IMR-90 (cell line): ENCODE data around the gene TMEM259. TPM values are rescaled to one million over a fixed set of nuclear protein-coding genes. Genes with fewer than 3 reads are reported as not detected.

Source experiments
- ATAC-seq: fragments of 200-7000 bp; cut with Tn5 transposase; 2 replicates; pipeline ENCODE4 v1.9.1; 2020; ENCODE audit warnings: low read depth, mild to moderate bottlenecking, moderate library complexity
- BruUV-seq: library from RNA; stranded (reverse); fragments of 400-500 nt; replicated peaks from 2 replicates; lab custom pipeline; 2021; lab: Mats Ljungman, UMichigan
- CTCF ChIA-PET: fragments of 300-600 bp; formaldehyde crosslinking; extraction: SDS; loops from one replicate; lab custom pipeline; 2021; ENCODE audit warnings: antibody characterized with exemption; lab: Yijun Ruan, JAX
- POLR2A ChIA-PET: fragments of 300-600 bp; sonication (Branson Sonifier 250); formaldehyde crosslinking; loops from one replicate; lab custom pipeline; 2022; ENCODE audit warnings: antibody characterized with exemption; ENCODE audit not compliant: unreplicated experiment; lab: Charles Lee
- DNase-seq: peaks from one replicate; pipeline ENCODE4 v3.0.0; 2013
- H2AFZ ChIP-seq: replicated peaks from 2 replicates; pipeline ENCODE3; 2013; ENCODE audit warnings: low read length, mild to moderate bottlenecking; ENCODE audit not compliant: poor library complexity
- H2AK5ac ChIP-seq: 2 replicates; pipeline ENCODE4 v1.6.1; 2013; ENCODE audit warnings: low read depth, low read length, inconsistent platforms
- H2AK9ac ChIP-seq: replicated peaks from 2 replicates; pipeline ENCODE3; 2013; ENCODE audit warnings: mild to moderate bottlenecking, low read depth, low read length, moderate library complexity; ENCODE audit not compliant: poor library complexity
- H2BK120ac ChIP-seq: 2 replicates; pipeline ENCODE4 v1.6.1; 2013; ENCODE audit warnings: low read depth, low read length, inconsistent platforms
- H2BK15ac ChIP-seq: 3 replicates; pipeline ENCODE4 v1.6.1; 2013; ENCODE audit warnings: low read depth, low read length, inconsistent platforms
- H2BK20ac ChIP-seq: 2 replicates; pipeline ENCODE4 v1.6.1; 2013; ENCODE audit warnings: low read depth, mild to moderate bottlenecking, inconsistent platforms, low read length, moderate library complexity
- H2BK5ac ChIP-seq: 2 replicates; pipeline ENCODE4 v1.6.1; 2013; ENCODE audit warnings: mild to moderate bottlenecking, low read depth, low read length, inconsistent platforms; ENCODE audit not compliant: poor library complexity, severe bottlenecking
- H3K14ac ChIP-seq: replicated peaks from 2 replicates; pipeline ENCODE4 v1.6.1; 2013; ENCODE audit warnings: low read depth, low read length, inconsistent platforms
- H3K18ac ChIP-seq: 2 replicates; pipeline ENCODE4 v1.6.1; 2013; ENCODE audit warnings: low read depth, low read length, control low read depth
- H3K23ac ChIP-seq: 2 replicates; pipeline ENCODE4 v1.6.1; 2013; ENCODE audit warnings: low read depth, low read length, inconsistent platforms
- H3K27ac ChIP-seq: 2 replicates; pipeline ENCODE4 v1.5.1; 2013; ENCODE audit warnings: mild to moderate bottlenecking, control low read depth, low read length; ENCODE audit not compliant: insufficient read depth
- H3K27me3 ChIP-seq: 2 replicates; pipeline ENCODE4 v1.6.1; 2013; ENCODE audit warnings: low read length; ENCODE audit not compliant: control insufficient read depth, insufficient read depth
- H3K36me3 ChIP-seq: 2 replicates; pipeline ENCODE4 v1.6.1; 2013; ENCODE audit warnings: low read length, mixed read lengths; ENCODE audit not compliant: control insufficient read depth, insufficient read depth
- H3K4ac ChIP-seq: 2 replicates; pipeline ENCODE4 v1.6.1; 2013; ENCODE audit warnings: low read depth, low read length, inconsistent platforms
- H3K4me1 ChIP-seq: 2 replicates; pipeline ENCODE4 v1.6.1; 2013; ENCODE audit warnings: low read length, mixed read lengths; ENCODE audit not compliant: control insufficient read depth, insufficient read depth
- H3K4me2 ChIP-seq: 2 replicates; pipeline ENCODE4 v1.6.1; 2013; ENCODE audit warnings: low read depth, mild to moderate bottlenecking, control low read depth, low read length, moderate library complexity
- H3K4me3 ChIP-seq: 2 replicates; pipeline ENCODE4 v1.5.1; 2013; ENCODE audit warnings: low read depth, mild to moderate bottlenecking, control low read depth, low read length, moderate library complexity; ENCODE audit not compliant: insufficient read depth
- H3K56ac ChIP-seq: 2 replicates; pipeline ENCODE4 v1.6.1; 2013; ENCODE audit warnings: low read length, inconsistent platforms; ENCODE audit not compliant: insufficient read depth; ENCODE audit errors: extremely low read depth
- H3K79me1 ChIP-seq, 2 experiments: 2 replicates each; pipeline ENCODE4 v1.6.1; 2013; ENCODE audit warnings: low read length in 2 of 2, inconsistent platforms in 1 of 2, low read depth in 1 of 2
- H3K9ac ChIP-seq: 2 replicates; pipeline ENCODE4 v1.6.1; 2013; ENCODE audit warnings: low read depth, low read length, control low read depth
- H3K9me1 ChIP-seq: 2 replicates; pipeline ENCODE4 v1.6.1; 2013; ENCODE audit warnings: low read length, inconsistent platforms; ENCODE audit not compliant: insufficient read depth
- H3K9me3 ChIP-seq: 2 replicates; pipeline ENCODE4 v1.6.1; 2013; ENCODE audit warnings: low read length; ENCODE audit not compliant: control insufficient read depth, insufficient read depth
- H4K20me1 ChIP-seq: 2 replicates; pipeline ENCODE4 v1.6.1; 2013; ENCODE audit warnings: low read length, inconsistent platforms; ENCODE audit not compliant: insufficient read depth
- H4K5ac ChIP-seq: 2 replicates; pipeline ENCODE4 v1.6.1; 2013; ENCODE audit warnings: mild to moderate bottlenecking, low read depth, low read length, control low read depth
- H4K8ac ChIP-seq, 2 experiments: 2 replicates each; pipeline ENCODE4 v1.6.1; 2013; ENCODE audit warnings: low read depth in 2 of 2, low read length in 2 of 2, control low read depth in 1 of 2, inconsistent platforms in 1 of 2
- H4K91ac ChIP-seq: 2 replicates; pipeline ENCODE4 v1.6.1; 2013; ENCODE audit warnings: low read depth, low read length, inconsistent platforms; ENCODE audit not compliant: insufficient read depth
- BHLHE40 ChIP-seq: fragments of 150-350 bp; IDR thresholded peaks from 2 replicates; pipeline ENCODE4 v1.6.1; 2016; ENCODE audit warnings: mild to moderate bottlenecking, low read depth, low read length
- CEBPB ChIP-seq: IDR thresholded peaks from 2 replicates; pipeline ENCODE4 v1.6.1; 2012; ENCODE audit warnings: low read depth, low read length, improper control_type of control experiment
- CHD1 ChIP-seq: IDR thresholded peaks from 2 replicates; pipeline ENCODE4 v1.6.1; 2012; ENCODE audit warnings: low read depth, low read length, improper control_type of control experiment
- ELK1 ChIP-seq: fragments of 150-350 bp; IDR thresholded peaks from 2 replicates; pipeline ENCODE4 v1.6.1; 2016; ENCODE audit warnings: low read depth, mild to moderate bottlenecking, low read length, moderate library complexity, borderline replicate concordance
- MAZ ChIP-seq: IDR thresholded peaks from 2 replicates; pipeline ENCODE4 v1.6.1; 2012; ENCODE audit warnings: low read depth, mild to moderate bottlenecking, low read length, improper control_type of control experiment, moderate library complexity, borderline replicate concordance
- MXI1 ChIP-seq: IDR thresholded peaks from 2 replicates; pipeline ENCODE4 v1.6.1; 2012; ENCODE audit warnings: low read depth, mild to moderate bottlenecking, low read length, moderate library complexity, borderline replicate concordance
- NFE2L2 ChIP-seq: fragments of 150-350 bp; IDR thresholded peaks from 2 replicates; pipeline ENCODE4 v1.6.1; 2016; ENCODE audit warnings: low read depth, mild to moderate bottlenecking, low read length
- POLR2A ChIP-seq: IDR thresholded peaks from 2 replicates; pipeline ENCODE4 v1.6.1; 2012; ENCODE audit warnings: mild to moderate bottlenecking, low read depth, low read length
- RAD21 ChIP-seq: IDR thresholded peaks from 2 replicates; pipeline ENCODE4 v1.6.1; 2012; ENCODE audit warnings: low read length, improper control_type of control experiment
- RFX5 ChIP-seq: IDR thresholded peaks from 2 replicates; pipeline ENCODE4 v1.8.0; 2012; ENCODE audit warnings: low read depth, mild to moderate bottlenecking, low read length, moderate library complexity
- SMC3 ChIP-seq: fragments of 150-350 bp; IDR thresholded peaks from 2 replicates; pipeline ENCODE4 v1.6.1; 2016; ENCODE audit warnings: low read depth, mild to moderate bottlenecking, antibody characterized with exemption, low read length, moderate library complexity
- USF2 ChIP-seq: fragments of 150-350 bp; IDR thresholded peaks from 2 replicates; pipeline ENCODE4 v1.6.1; 2017; ENCODE audit warnings: mild to moderate bottlenecking, antibody characterized with exemption, low read length, low read depth
- WGBS, 2 experiments: methylation state at CpG; one replicate each; pipeline versions ENCODE4 v1.1.5 to v1.1.7; 2013; ENCODE audit warnings: missing lambda C conversion rate in 2 of 2; ENCODE audit not compliant: insufficient read length in 1 of 2; ENCODE audit errors: extremely low coverage in 2 of 2; 5-methylcytosine and 5-hydroxymethylcytosine counted together
- dilution Hi-C: fragments of 300-500 bp; cut with HindIII; formaldehyde crosslinking; loops from one replicate; pipeline ENCODE4 v1.14.3; 2018; ENCODE audit warnings: low sequenced_read_pairs; ENCODE audit not compliant: unreplicated experiment
- in situ Hi-C: fragments of 300-500 bp; cut with MboI; formaldehyde crosslinking; loops from 3 replicates; pipeline ENCODE4 v1.14.3; 2019; ENCODE audit warnings: low sequenced_read_pairs, inconsistent platforms, mixed read lengths
- intact Hi-C: fragments of 100-400 bp; cut with micrococcal nuclease; formaldehyde crosslinking; loops from 2 replicates; pipeline ENCODE4 v1.10.0; 2022
- polyA plus RNA-seq, 3 experiments: library from polyadenylated mRNA; depleted of rRNA; stranded (reverse); fragments of >200 nt; gene quantifications; 2 replicates each; pipeline ENCODE4 v1.2.3, GENCODE V29; 2012; ENCODE audit warnings: low replicate concordance in 1 of 3
- total RNA-seq: library from RNA; depleted of rRNA; stranded (reverse); fragments of >200 nt; gene quantifications from 2 replicates; pipeline ENCODE4 v1.2.3, GENCODE V29; 2012
- TF ChIP-seq, protein P1 (sequence below): conservative IDR thresholded peaks from 2 replicates; pipeline ENCODE4 v1.5.1; 2012; ENCODE audit warnings: mild to moderate bottlenecking, low read depth, low read length, improper control_type of control experiment

TMEM259 gene
- total and polyA plus RNA-seq, 2 of the 4 experiments (the other 2 are of a cell fraction): 22.6 to 153 TPM

GRCh38 chr19:980133-980998 lies 40.6 kb downstream of the TMEM259 start:
- CTCF ChIA-PET: interaction anchor here (0.6 to 1.4 kb wide), 2 partner anchors 10 to 29 kb away, joined by 3 read pairs; no protein-coding TSS in a partner anchor
- TF ChIP-seq CHD1: no peak
- TF ChIP-seq RAD21: no peak
- TF ChIP-seq CEBPB: no peak
- no peak for TF ChIP-seq RFX5
- no peak for TF ChIP-seq MAZ
- no peak for TF ChIP-seq POLR2A
- TF ChIP-seq, protein P1, sequence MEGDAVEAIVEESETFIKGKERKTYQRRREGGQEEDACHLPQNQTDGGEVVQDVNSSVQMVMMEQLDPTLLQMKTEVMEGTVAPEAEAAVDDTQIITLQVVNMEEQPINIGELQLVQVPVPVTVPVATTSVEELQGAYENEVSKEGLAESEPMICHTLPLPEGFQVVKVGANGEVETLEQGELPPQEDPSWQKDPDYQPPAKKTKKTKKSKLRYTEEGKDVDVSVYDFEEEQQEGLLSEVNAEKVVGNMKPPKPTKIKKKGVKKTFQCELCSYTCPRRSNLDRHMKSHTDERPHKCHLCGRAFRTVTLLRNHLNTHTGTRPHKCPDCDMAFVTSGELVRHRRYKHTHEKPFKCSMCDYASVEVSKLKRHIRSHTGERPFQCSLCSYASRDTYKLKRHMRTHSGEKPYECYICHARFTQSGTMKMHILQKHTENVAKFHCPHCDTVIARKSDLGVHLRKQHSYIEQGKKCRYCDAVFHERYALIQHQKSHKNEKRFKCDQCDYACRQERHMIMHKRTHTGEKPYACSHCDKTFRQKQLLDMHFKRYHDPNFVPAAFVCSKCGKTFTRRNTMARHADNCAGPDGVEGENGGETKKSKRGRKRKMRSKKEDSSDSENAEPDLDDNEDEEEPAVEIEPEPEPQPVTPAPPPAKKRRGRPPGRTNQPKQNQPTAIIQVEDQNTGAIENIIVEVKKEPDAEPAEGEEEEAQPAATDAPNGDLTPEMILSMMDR: no peak
- no peak for TF ChIP-seq BHLHE40
- no peak for TF ChIP-seq MXI1
- no peak for TF ChIP-seq USF2
- no peak for TF ChIP-seq ELK1
- no peak for TF ChIP-seq NFE2L2
- no peak for TF ChIP-seq SMC3

More at GRCh38 chr19:980133-980998, 40.6 kb downstream of the TMEM259 start:
- Histone ChIP-seq H2BK120ac (no peak overlapping the region), H3K14ac (no peak overlapping the region), H3K4ac (no peak overlapping the region), H3K4me2 (peak overlapping the region; percentile 5; the same call in 1 of the 2 replicates), H3K4me1 (peaks cover 13% of the 10 kb centered on the region), H3K56ac (no peak overlapping the region), H3K4me3 (no peak overlapping the region), H2BK20ac (peak overlapping the region; percentile 14; the same call in 1 of the 2 replicates), H3K79me1 (peaks cover 5 to 20% of the 10 kb centered on the region in 2 experiments), H4K91ac (no peak overlapping the region; the same call in 1 of the 2 replicates), H3K36me3 (peaks cover 4% of the 10 kb centered on the region; the same call in 1 of the 2 replicates), H3K18ac (no peak overlapping the region), H2BK5ac (no peak overlapping the region), H4K5ac (peak overlapping the region; percentile 12; the same call in 1 of the 2 replicates), H2AFZ (peak overlapping the region; percentile 78), H3K9me1 (0 out of 2 replicates have a peak, but pooled peaks cover 4% of the 10 kb centered on the region), H2BK15ac (no peak overlapping the region), H4K20me1 (peaks cover 5% of the 10 kb centered on the region; the same call in 1 of the 2 replicates), H3K9me3 (no peaks in the 10 kb centered on the region), H3K27ac (no peak overlapping the region), H2AK5ac (peak overlapping the region; percentile 78; the same call in 1 of the 2 replicates), H3K23ac (no peak overlapping the region), H3K27me3 (no peaks in the 10 kb centered on the region), H2AK9ac (peak overlapping the region; percentile 89), H3K9ac (no peak overlapping the region), H4K8ac (peak overlapping the region in 1 of 2 experiments; percentile 72; a peak in 2 of 4 replicates)
- POLR2A ChIA-PET: no interaction called here
- in situ Hi-C loops: loop anchor here (5.0 to 10.0 kb wide), 2 partner anchors 58 to 216 kb away; no protein-coding TSS in a partner anchor
- intact Hi-C loops: loop anchor here (5.0 kb wide), 2 partner anchors 113 to 203 kb away; no protein-coding TSS in a partner anchor
- dilution Hi-C loops: no loop called here
- BruUV-seq: no TSS peak
- ATAC-seq (no peak; the same call in 1 of the 2 replicates), DNase-seq (no peak)
- 30% methylated on average over 12 of the region's 32 CpGs; no CpG with 5 or more reads in 1 of the 2 experiments for WGBS, 2 experiments
